Hepatocyte (in vitro differentiated cells): ENCODE results near the gene TRMT2A. TPM values are rescaled to one million over a fixed set of nuclear protein-coding genes. Genes with fewer than 3 reads are reported as not detected.

Source experiments
- DNase-seq: peaks from one replicate; pipeline ENCODE4 v3.0.0-alpha.2; 2016; ENCODE audit warnings: low spot score
- H2AFZ ChIP-seq: fragments of 200-600 bp; sonication (generic); 2 replicates; pipeline ENCODE4 v1.6.0; 2016; ENCODE audit warnings: antibody characterized with exemption, mild to moderate bottlenecking
- H3K27ac ChIP-seq: fragments of 200-600 bp; sonication (generic); 2 replicates; pipeline ENCODE4 v1.5.1; 2016; ENCODE audit warnings: mild to moderate bottlenecking
- H3K27me3 ChIP-seq: fragments of 200-600 bp; sonication (generic); 2 replicates; pipeline ENCODE4 v1.6.1; 2016
- H3K36me3 ChIP-seq: fragments of 200-600 bp; sonication (generic); replicated peaks from 2 replicates; pipeline ENCODE4 v1.5.1; 2016; ENCODE audit warnings: low read depth; ENCODE audit not compliant: insufficient read depth
- H3K4me1 ChIP-seq: fragments of 200-600 bp; sonication (generic); 2 replicates; pipeline ENCODE4 v1.5.1; 2016; ENCODE audit warnings: mild to moderate bottlenecking, moderate library complexity; ENCODE audit not compliant: insufficient read depth
- H3K4me2 ChIP-seq: fragments of 200-600 bp; sonication (generic); 2 replicates; pipeline ENCODE4 v1.6.0; 2016
- H3K4me3 ChIP-seq: fragments of 200-600 bp; sonication (generic); 2 replicates; pipeline ENCODE4 v1.5.1; 2016; ENCODE audit warnings: mild to moderate bottlenecking
- H3K79me2 ChIP-seq: fragments of 200-600 bp; sonication (generic); 2 replicates; pipeline ENCODE4 v1.6.0; 2017; ENCODE audit warnings: mild to moderate bottlenecking
- H3K9me2 ChIP-seq: fragments of 200-600 bp; sonication (generic); replicated peaks from 2 replicates; pipeline ENCODE4 v1.6.0; 2017; ENCODE audit warnings: mild to moderate bottlenecking; ENCODE audit not compliant: insufficient read depth
- H3K9me3 ChIP-seq: fragments of 200-600 bp; sonication (generic); 2 replicates; pipeline ENCODE4 v1.5.1; 2016; ENCODE audit warnings: low read depth, mild to moderate bottlenecking
- H4K20me1 ChIP-seq: fragments of 200-600 bp; sonication (generic); 2 replicates; pipeline ENCODE4 v1.6.0; 2016; ENCODE audit warnings: mild to moderate bottlenecking; ENCODE audit not compliant: insufficient read depth, poor library complexity, severe bottlenecking
- CTCF ChIP-seq: fragments of 200-600 bp; sonication (generic); IDR thresholded peaks from 2 replicates; pipeline ENCODE4 v1.5.1; 2016; ENCODE audit warnings: antibody characterized with exemption, mild to moderate bottlenecking; ENCODE audit not compliant: poor library complexity
- EZH2 ChIP-seq: fragments of 200-600 bp; sonication (generic); IDR thresholded peaks from 2 replicates; pipeline ENCODE4 v1.6.1; 2016; ENCODE audit warnings: antibody characterized with exemption, mild to moderate bottlenecking, borderline replicate concordance
- EZH2phosphoT487 ChIP-seq: fragments of 200-600 bp; sonication (generic); IDR thresholded peaks from one replicate; pipeline ENCODE4 v1.6.1; 2018; ENCODE audit warnings: antibody characterized with exemption, mild to moderate bottlenecking, low read depth, moderate library complexity; ENCODE audit not compliant: unreplicated experiment, severe bottlenecking
- WGBS: methylation state at CpG from one replicate; pipeline ENCODE4 v1.1.6; 2016; ENCODE audit warnings: low lambda C conversion rate; ENCODE audit errors: missing lambda C conversion rate; 5-methylcytosine and 5-hydroxymethylcytosine counted together
- polyA plus RNA-seq: library from polyadenylated mRNA; unstranded; fragments of >200 nt; fragmentation: Nextera tagmentation; extraction: Ambion mirVana; gene quantifications from 2 replicates; pipeline ENCODE4 v1.2.1, GENCODE V29; 2016
- total RNA-seq: library from RNA; depleted of rRNA; stranded (reverse); fragments of >200 nt; gene quantifications from 2 replicates; pipeline ENCODE4 v1.2.3, GENCODE V29; 2014

Gene TRMT2A
- total and polyA plus RNA-seq, 2 experiments from 2014 or later = 34.4 to 65.1 TPM

- 89% methylated on average over 4 of the region's 4 CpGs for WGBS
- Histone ChIP-seq H3K27me3 (no peaks in the 10 kb centered on the region), H3K4me1 (peaks cover under 1% of the 10 kb centered on the region), H3K27ac (no peak overlapping the region), H2AFZ (no peak overlapping the region), H3K9me2 (no peaks in the 10 kb centered on the region), H3K9me3 (no peaks in the 10 kb centered on the region), H3K36me3 (no peaks in the 10 kb centered on the region), H3K4me3 (no peak overlapping the region), H3K4me2 (no peak overlapping the region), H3K79me2 (peaks cover 42% of the 10 kb centered on the region), H4K20me1 (peaks cover 21% of the 10 kb centered on the region)
- no peak for TF ChIP-seq EZH2phosphoT487
- no peak for TF ChIP-seq CTCF
- TF ChIP-seq EZH2 = no peak
- DNase-seq = no peak
These were observed 21.4 kb upstream of the TRMT2A start for GRCh38 chr22:20138417-20138738.

- Histone ChIP-seq H3K27ac (no peak overlapping the region), H3K4me2 (no peak overlapping the region), H4K20me1 (peaks cover 26% of the 10 kb centered on the region), H3K9me2 (no peaks in the 10 kb centered on the region), H3K4me3 (no peak overlapping the region), H3K4me1 (peaks cover 5% of the 10 kb centered on the region), H3K79me2 (peaks cover 48% of the 10 kb centered on the region), H3K36me3 (no peaks in the 10 kb centered on the region), H2AFZ (no peak overlapping the region), H3K27me3 (no peaks in the 10 kb centered on the region), H3K9me3 (no peaks in the 10 kb centered on the region)
- 86% methylated on average over 26 of the region's 26 CpGs for WGBS
- DNase-seq = no peak
- TF ChIP-seq EZH2phosphoT487 = no peak
- no peak for TF ChIP-seq EZH2
- no peak for TF ChIP-seq CTCF
These were observed 20.8 kb upstream of the TRMT2A start for GRCh38 chr22:20137671-20138416.

DNA sequence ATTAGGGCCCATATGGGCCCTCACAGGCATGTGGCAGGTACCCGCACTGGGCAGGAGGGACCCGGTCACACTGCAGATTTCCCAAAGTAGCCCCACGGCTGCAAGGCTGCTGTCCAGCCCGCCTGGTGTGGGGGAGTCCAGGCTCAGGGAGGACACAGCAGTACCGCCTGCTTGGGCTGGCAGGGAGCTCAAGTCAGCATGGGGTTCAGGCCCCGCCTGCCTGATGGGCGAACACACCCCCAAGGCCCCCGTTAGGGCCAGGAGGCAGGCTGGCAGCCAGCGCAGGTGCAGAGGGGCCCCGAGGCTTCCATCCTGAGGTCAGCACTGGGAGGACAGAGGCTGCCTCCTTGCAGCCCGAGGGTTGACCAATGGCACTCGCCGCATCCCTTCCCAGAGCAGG, 20.1 kb upstream of the TRMT2A start:
- peaks cover 32% of the 10 kb centered on the region for H4K20me1 ChIP-seq
- DNase-seq = no peak
- peaks cover 55% of the 10 kb centered on the region for H3K79me2 ChIP-seq

More for the DNA sequence above, 20.1 kb upstream of the TRMT2A start:
- TF ChIP-seq EZH2phosphoT487 (no peak), EZH2 (no peak), CTCF (no peak)
- H3K4me3 ChIP-seq = no peak overlapping the region
- H3K4me2 ChIP-seq = no peak overlapping the region
- H3K27me3 ChIP-seq = no peaks in the 10 kb centered on the region
- peaks cover 11% of the 10 kb centered on the region for H3K4me1 ChIP-seq
- no peaks in the 10 kb centered on the region for H3K9me3 ChIP-seq
- 87% methylated on average over 13 of the region's 13 CpGs for WGBS
- no peak overlapping the region for H2AFZ ChIP-seq
- no peaks in the 10 kb centered on the region for H3K9me2 ChIP-seq
- H3K27ac ChIP-seq = no peak overlapping the region
- H3K36me3 ChIP-seq = no peaks in the 10 kb centered on the region
